Measurements from ENCODE around the gene ALKBH5.
"Not testable (repeated sequence)": the region's sequence is repeated elsewhere in the genome, so short reads cannot be mapped to it uniquely, and the experiment has no call there.

The ALKBH5 gene

GRCh38 chr17:18187821-18188761, 4.5 kb downstream of the ALKBH5 start:
- DNase-seq, result no peak

- no peak for DNase-seq
These were observed 7.1 kb downstream of the ALKBH5 start for GRCh38 chr17:18190628-18191235.

- no peak for DNase-seq
These were observed 7.6 kb downstream of the ALKBH5 start for GRCh38 chr17:18191236-18191667.

- DNase-seq, result no peak
These were observed 8.3 kb downstream of the ALKBH5 start for GRCh38 chr17:18191967-18192366.

GRCh38 chr17:18194394-18194793, 10.8 kb downstream of the ALKBH5 start:
- DNase-seq, result no peak

GRCh38 chr17:18194804-18195203, 11.2 kb downstream of the ALKBH5 start:
- no peak for DNase-seq

- no peak for DNase-seq
These were observed 11.6 kb downstream of the ALKBH5 start for GRCh38 chr17:18195246-18195645.

GRCh38 chr17:18197535-18198194, 14.0 kb downstream of the ALKBH5 start:
- no peak for DNase-seq

- DNase-seq, result no peak
These were observed 14.9 kb downstream of the ALKBH5 start for GRCh38 chr17:18198530-18198929.

GRCh38 chr17:18201108-18201507, 17.5 kb downstream of the ALKBH5 start:
- DNase-seq, result no peak

- no peak for DNase-seq
These were observed 19.7 kb downstream of the ALKBH5 start for GRCh38 chr17:18203308-18203707.

GRCh38 chr17:18205861-18206260, 22.2 kb downstream of the ALKBH5 start:
- no peak for DNase-seq

GRCh38 chr17:18206962-18207361, 23.3 kb downstream of the ALKBH5 start:
- no peak for DNase-seq

GRCh38 chr17:18208092-18208491, 24.5 kb downstream of the ALKBH5 start:
- DNase-seq, result no peak

GRCh38 chr17:18213666-18214270, 30.1 kb downstream of the ALKBH5 start:
- DNase-seq, result no peak

GRCh38 chr17:18216906-18217305, 33.3 kb downstream of the ALKBH5 start:
- not testable (repeated sequence) for DNase-seq

- DNase-seq, result no peak
These were observed 33.9 kb downstream of the ALKBH5 start for GRCh38 chr17:18217412-18218015.

GRCh38 chr17:18218756-18219415, 35.3 kb downstream of the ALKBH5 start:
- no peak for DNase-seq

- DNase-seq, result no peak
These were observed 40.4 kb downstream of the ALKBH5 start for GRCh38 chr17:18224053-18224386.

GRCh38 chr17:18224387-18225120, 40.9 kb downstream of the ALKBH5 start:
- DNase-seq, result no peak

GRCh38 chr17:18225121-18225641, 41.6 kb downstream of the ALKBH5 start, which contains the start of gene LLGL1:
Gene LLGL1 (plus strand): TSS chr17:18225635. CDS start chr17:18225683, 48 bp downstream.
- peak; percentile 66 for DNase-seq
